ENCODE data around the gene MARK1. TPM values are rescaled to one million over a fixed set of nuclear protein-coding genes. Genes with fewer than 3 reads are reported as not detected.

MARK1 gene
- total and polyA plus RNA-seq, 9 of the 15 experiments (the other 6 are each of a cell fraction or from before 2014, with no cell fraction given): not detected

DNA sequence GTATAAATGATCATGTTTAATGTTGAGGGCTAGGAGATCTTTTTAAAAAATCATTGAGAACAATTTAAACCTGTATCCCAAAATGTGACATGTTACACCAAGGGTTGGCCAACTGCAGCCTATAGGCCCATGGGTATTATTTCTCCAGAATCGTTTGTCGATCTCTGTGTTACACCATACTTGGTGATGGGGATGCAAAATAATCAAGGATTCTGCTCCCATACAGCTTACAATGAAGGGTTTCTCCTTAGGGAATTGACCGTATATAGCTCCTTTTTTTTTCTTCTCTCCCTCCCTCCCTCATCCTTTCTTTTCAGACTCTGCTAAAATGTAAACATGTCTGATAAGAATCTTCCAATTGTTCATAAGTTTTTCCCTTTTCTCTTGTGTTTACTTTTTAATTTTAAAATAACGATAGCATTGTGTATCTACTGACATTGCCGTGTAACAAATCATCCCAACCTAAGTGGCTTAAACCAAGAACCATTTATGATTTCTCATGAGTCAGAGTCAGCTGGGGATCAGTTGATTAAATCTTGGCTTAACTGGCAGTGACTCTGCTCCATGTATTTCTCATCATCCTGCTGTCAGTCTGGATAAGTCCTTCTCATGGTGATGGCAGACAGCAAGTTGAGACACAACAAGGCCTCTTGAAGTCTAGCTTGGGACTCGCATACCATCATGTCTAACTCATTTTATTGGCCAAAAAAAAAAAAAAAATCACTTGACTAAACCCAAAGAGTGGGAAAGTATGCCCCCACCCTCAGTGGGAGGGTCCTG lies 48.0 kb downstream of the MARK1 start:
- Histone ChIP-seq H3K9me3 (replicated peaks; ENCODE audit: control insufficient read depth, insufficient read depth, low read depth, low read length) (no peaks in the 10 kb centered on the region), H3K4me3 (no peak overlapping the region), H3K9ac (ENCODE audit: insufficient read depth in 1 of 2, low read depth in 2 of 2, low read length in 2 of 2) (no peak overlapping the region), H3K27me3 (ENCODE audit: control insufficient read depth in 2 of 2, insufficient read depth in 2 of 2, low read length in 2 of 2) (no peaks in the 10 kb centered on the region), H3K36me3 (ENCODE audit: control insufficient read depth, insufficient read depth, low read length) (no peaks in the 10 kb centered on the region), H2AFZ (ENCODE audit: low read depth, low read length) (no peak overlapping the region), H3K9me1 (ENCODE audit: control insufficient read depth, insufficient read depth, low read length) (no peaks in the 10 kb centered on the region), H4K20me1 (replicated peaks; ENCODE audit: control insufficient read depth, insufficient read depth, low read length) (no peaks in the 10 kb centered on the region), H3K79me2 (ENCODE audit: control insufficient read depth, insufficient read depth, low read length) (no peaks in the 10 kb centered on the region), H3K4me1 (replicated peaks in 1 of 2; ENCODE audit: control insufficient read depth in 2 of 2, insufficient read depth in 2 of 2, low read length in 2 of 2) (no peaks in the 10 kb centered on the region), H3K4me2 (ENCODE audit: insufficient read depth, low read length) (no peak overlapping the region), H3K27ac (ENCODE audit: extremely low read depth, low read depth, low read length) (no peak overlapping the region)
- TF ChIP-seq PCBP2 (IDR thresholded peaks at IDR 0.05; ENCODE audit: low read depth, low read length, poor library complexity, severe bottlenecking) (peak; percentile 83), HNRNPK (IDR thresholded peaks at IDR 0.05; ENCODE audit: low read depth, low read length, poor library complexity, severe bottlenecking) (peak; percentile 62), SMARCA4 (IDR thresholded peaks at IDR 0.05) (no peak)
- intact Hi-C loops (cut with micrococcal nuclease) (no loop called here), in situ Hi-C loops (cut with MboI) (no loop called here)
- BruUV-seq (replicated peaks): no TSS peak
- FAIRE-seq (no peak), ATAC-seq (no peak), DNase-seq (ENCODE audit: extremely low read depth in 1 of 4, low spot score in 3 of 4) (no peak)
- 2% methylated on average over 6 of the region's 6 CpGs for WGBS (ENCODE audit: insufficient coverage, low coverage, missing lambda C conversion rate)
- ChIA-PET CTCF (ENCODE audit: low intra/inter-chr PET ratio) (no interaction called here), POLR2A (interaction anchor here (1.4 kb wide), 1 partner anchor 15 kb away, joined by 3 read pairs; no protein-coding TSS in a partner anchor)

DNA sequence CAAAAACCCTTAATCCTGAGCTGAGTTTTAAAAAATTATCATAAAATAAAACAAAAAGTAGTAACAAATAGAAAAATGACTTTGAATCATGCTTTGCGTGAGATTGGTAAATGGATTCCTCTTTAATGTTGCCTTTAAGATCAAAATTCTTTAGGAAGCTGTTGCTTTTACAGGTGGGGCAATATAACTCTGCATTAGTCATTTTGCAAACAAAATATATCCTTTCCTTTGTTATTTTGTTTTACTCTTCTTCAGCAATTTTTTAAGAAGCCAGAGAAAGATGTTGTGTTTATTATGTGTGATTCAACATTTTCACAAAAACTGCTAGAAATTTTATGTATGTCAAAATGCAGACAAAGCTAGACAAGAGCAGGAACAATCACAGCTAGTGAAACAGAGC lies 50.0 kb downstream of the MARK1 start:
- Histone ChIP-seq H3K36me3 (ENCODE audit: control insufficient read depth, insufficient read depth, low read length) (no peaks in the 10 kb centered on the region), H3K4me2 (ENCODE audit: insufficient read depth, low read length) (no peak overlapping the region), H2AFZ (ENCODE audit: low read depth, low read length) (no peak overlapping the region), H3K9ac (ENCODE audit: insufficient read depth in 1 of 2, low read depth in 2 of 2, low read length in 2 of 2) (no peak overlapping the region), H3K4me1 (replicated peaks in 1 of 2; ENCODE audit: control insufficient read depth in 2 of 2, insufficient read depth in 2 of 2, low read length in 2 of 2) (no peaks in the 10 kb centered on the region), H3K4me3 (no peak overlapping the region), H3K27me3 (ENCODE audit: control insufficient read depth in 2 of 2, insufficient read depth in 2 of 2, low read length in 2 of 2) (no peaks in the 10 kb centered on the region), H3K79me2 (ENCODE audit: control insufficient read depth, insufficient read depth, low read length) (no peaks in the 10 kb centered on the region), H3K9me1 (ENCODE audit: control insufficient read depth, insufficient read depth, low read length) (no peaks in the 10 kb centered on the region), H3K27ac (ENCODE audit: extremely low read depth, low read depth, low read length) (no peak overlapping the region), H4K20me1 (replicated peaks; ENCODE audit: control insufficient read depth, insufficient read depth, low read length) (no peaks in the 10 kb centered on the region), H3K9me3 (replicated peaks; ENCODE audit: control insufficient read depth, insufficient read depth, low read depth, low read length) (no peaks in the 10 kb centered on the region)
- CTCF ChIA-PET (ENCODE audit: low intra/inter-chr PET ratio): interaction anchor here (0.6 kb wide), 1 partner anchor 21 kb away, joined by 3 read pairs; no protein-coding TSS in a partner anchor
- ATAC-seq (no peak), DNase-seq (ENCODE audit: extremely low read depth in 1 of 4, low spot score in 3 of 4) (no peak), FAIRE-seq (no peak)
- 4% methylated on average over 1 of the region's 1 CpG for WGBS (ENCODE audit: insufficient coverage, low coverage, missing lambda C conversion rate)
- in situ Hi-C loops (cut with MboI): no loop called here
- POLR2A ChIA-PET: no interaction called here
- no TSS peak for BruUV-seq (replicated peaks)
- intact Hi-C loops (cut with micrococcal nuclease): no loop called here
- TF ChIP-seq, protein P1, sequence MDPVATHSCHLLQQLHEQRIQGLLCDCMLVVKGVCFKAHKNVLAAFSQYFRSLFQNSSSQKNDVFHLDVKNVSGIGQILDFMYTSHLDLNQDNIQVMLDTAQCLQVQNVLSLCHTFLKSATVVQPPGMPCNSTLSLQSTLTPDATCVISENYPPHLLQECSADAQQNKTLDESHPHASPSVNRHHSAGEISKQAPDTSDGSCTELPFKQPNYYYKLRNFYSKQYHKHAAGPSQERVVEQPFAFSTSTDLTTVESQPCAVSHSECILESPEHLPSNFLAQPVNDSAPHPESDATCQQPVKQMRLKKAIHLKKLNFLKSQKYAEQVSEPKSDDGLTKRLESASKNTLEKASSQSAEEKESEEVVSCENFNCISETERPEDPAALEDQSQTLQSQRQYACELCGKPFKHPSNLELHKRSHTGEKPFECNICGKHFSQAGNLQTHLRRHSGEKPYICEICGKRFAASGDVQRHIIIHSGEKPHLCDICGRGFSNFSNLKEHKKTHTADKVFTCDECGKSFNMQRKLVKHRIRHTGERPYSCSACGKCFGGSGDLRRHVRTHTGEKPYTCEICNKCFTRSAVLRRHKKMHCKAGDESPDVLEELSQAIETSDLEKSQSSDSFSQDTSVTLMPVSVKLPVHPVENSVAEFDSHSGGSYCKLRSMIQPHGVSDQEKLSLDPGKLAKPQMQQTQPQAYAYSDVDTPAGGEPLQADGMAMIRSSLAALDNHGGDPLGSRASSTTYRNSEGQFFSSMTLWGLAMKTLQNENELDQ (CRISPR knock-in tag; IDR thresholded peaks at IDR 0.05; ENCODE audit: borderline replicate concordance): no peak
- no peak for TF ChIP-seq ZNF311 (CRISPR knock-in tag; IDR thresholded peaks at IDR 0.05)
- TF ChIP-seq NCOA2 (IDR thresholded peaks at IDR 0.05; ENCODE audit: partially characterized antibody in 2 of 2): no peak
- TF ChIP-seq PCBP1 (IDR thresholded peaks at IDR 0.05; ENCODE audit: low read depth, low read length, poor library complexity, severe bottlenecking): no peak
- no peak for TF ChIP-seq ZNF133 (CRISPR knock-in tag; IDR thresholded peaks at IDR 0.05)
- TF ChIP-seq ZNF780A (CRISPR knock-in tag; IDR thresholded peaks at IDR 0.05): no peak
- no peak for TF ChIP-seq CCAR2 (IDR thresholded peaks at IDR 0.05; ENCODE audit: low read depth, low read length)

Data from K562 (cell line).